PC-3 (cell line): ENCODE results near the gene UBE2D4. TPM values are rescaled to one million over a fixed set of nuclear protein-coding genes. Genes with fewer than 3 reads are reported as not detected.
A peak's percentile ranks its signal among the peaks of the same experiment; 100 is the strongest.

Source experiments
- ATAC-seq: fragments of 200-7000 bp; cut with Tn5 transposase; 2 replicates; pipeline ENCODE4 v1.9.1; 2020; ENCODE audit warnings: mild to moderate bottlenecking, moderate library complexity
- BruUV-seq: library from RNA; stranded (reverse); fragments of 400-500 nt; replicated peaks from 2 replicates; lab custom pipeline; 2021; lab: Mats Ljungman, UMichigan
- CTCF ChIA-PET: fragments of 300-600 bp; sonication (Branson Sonifier 250); formaldehyde crosslinking; loops from one replicate; lab custom pipeline; 2022; ENCODE audit warnings: antibody characterized with exemption; lab: Charles Lee
- POLR2A ChIA-PET: fragments of 300-600 bp; sonication (Branson Sonifier 250); formaldehyde crosslinking; loops from one replicate; lab custom pipeline; 2022; ENCODE audit warnings: antibody characterized with exemption; ENCODE audit not compliant: unreplicated experiment; lab: Charles Lee
- DNase-seq: peaks from one replicate; pipeline ENCODE4 v3.0.0-alpha.2; 2015
- H2AFZ ChIP-seq: fragments of 300-600 bp; sonication (generic); 2 replicates; pipeline ENCODE4 v1.6.0; 2016; ENCODE audit warnings: antibody characterized with exemption, low read length
- H3F3A ChIP-seq: fragments of 300-600 bp; sonication (generic); one replicate; pipeline ENCODE4 v1.6.0; 2017; ENCODE audit warnings: antibody characterized with exemption, low read length, control low read depth, mild to moderate bottlenecking; ENCODE audit not compliant: unreplicated experiment
- H3K27ac ChIP-seq: fragments of 300-600 bp; sonication (generic); 2 replicates; pipeline ENCODE4 v1.5.1; 2016; ENCODE audit warnings: mild to moderate bottlenecking, low read length
- H3K27me3 ChIP-seq: fragments of 300-600 bp; sonication (generic); 2 replicates; pipeline ENCODE4 v1.6.1; 2016; ENCODE audit warnings: low read length, mixed read lengths
- H3K36me3 ChIP-seq: fragments of 300-600 bp; sonication (generic); 2 replicates; pipeline ENCODE4 v1.6.1; 2016; ENCODE audit warnings: low read depth, mixed run types, low read length, mixed read lengths
- H3K4me1 ChIP-seq: fragments of 300-600 bp; sonication (generic); 2 replicates; pipeline ENCODE4 v1.5.1; 2016; ENCODE audit warnings: low read length; ENCODE audit not compliant: insufficient read depth
- H3K4me2 ChIP-seq: fragments of 300-600 bp; sonication (generic); 2 replicates; pipeline ENCODE4 v1.6.0; 2016; ENCODE audit warnings: low read length
- H3K4me3 ChIP-seq: fragments of 300-600 bp; sonication (generic); 2 replicates; pipeline ENCODE4 v1.5.1; 2016; ENCODE audit warnings: mild to moderate bottlenecking, low read length, mixed read lengths
- H3K79me2 ChIP-seq: fragments of 300-600 bp; sonication (generic); 2 replicates; pipeline ENCODE4 v1.6.1; 2017; ENCODE audit warnings: low read length, mixed read lengths
- H3K9ac ChIP-seq: fragments of 300-600 bp; sonication (generic); 2 replicates; pipeline ENCODE4 v1.6.0; 2016; ENCODE audit warnings: mild to moderate bottlenecking, low read length
- H3K9me2 ChIP-seq: fragments of 300-600 bp; sonication (generic); replicated peaks from 2 replicates; pipeline ENCODE4 v1.6.1; 2016; ENCODE audit warnings: mixed run types, low read length, mixed read lengths
- H3K9me3 ChIP-seq: fragments of 300-600 bp; sonication (generic); 2 replicates; pipeline ENCODE4 v1.6.1; 2016; ENCODE audit warnings: low read length, mixed read lengths
- H4K20me1 ChIP-seq: fragments of 300-600 bp; sonication (generic); 2 replicates; pipeline ENCODE4 v1.6.1; 2016; ENCODE audit warnings: low read length, mixed read lengths
- EZH2 ChIP-seq: fragments of 300-600 bp; sonication (generic); IDR thresholded peaks from one replicate; pipeline ENCODE4 v1.6.1; 2017; ENCODE audit warnings: antibody characterized with exemption, mild to moderate bottlenecking, low read length; ENCODE audit not compliant: unreplicated experiment
- EZH2phosphoT487 ChIP-seq: fragments of 300-600 bp; sonication (generic); IDR thresholded peaks from 2 replicates; pipeline ENCODE4 v1.6.1; 2018; ENCODE audit warnings: mild to moderate bottlenecking, antibody characterized with exemption, low read length, borderline replicate concordance
- intact Hi-C: fragments of 100-400 bp; cut with micrococcal nuclease; formaldehyde crosslinking; loops from 2 replicates; pipeline ENCODE4 v1.9.0; 2023
- total RNA-seq: library from RNA; depleted of rRNA; stranded (reverse); fragments of >200 nt; gene quantifications from 2 replicates; pipeline ENCODE4 v1.2.3, GENCODE V29; 2014
- TF ChIP-seq, protein P1 (sequence below): fragments of 300-600 bp; sonication (generic); conservative IDR thresholded peaks from 2 replicates; pipeline ENCODE4 v1.5.1; 2017; ENCODE audit warnings: antibody characterized with exemption, low read depth, mild to moderate bottlenecking, low read length

Gene UBE2D4
- total RNA-seq, 1 experiment from 2014 or later, result 11.8 TPM

DNA sequence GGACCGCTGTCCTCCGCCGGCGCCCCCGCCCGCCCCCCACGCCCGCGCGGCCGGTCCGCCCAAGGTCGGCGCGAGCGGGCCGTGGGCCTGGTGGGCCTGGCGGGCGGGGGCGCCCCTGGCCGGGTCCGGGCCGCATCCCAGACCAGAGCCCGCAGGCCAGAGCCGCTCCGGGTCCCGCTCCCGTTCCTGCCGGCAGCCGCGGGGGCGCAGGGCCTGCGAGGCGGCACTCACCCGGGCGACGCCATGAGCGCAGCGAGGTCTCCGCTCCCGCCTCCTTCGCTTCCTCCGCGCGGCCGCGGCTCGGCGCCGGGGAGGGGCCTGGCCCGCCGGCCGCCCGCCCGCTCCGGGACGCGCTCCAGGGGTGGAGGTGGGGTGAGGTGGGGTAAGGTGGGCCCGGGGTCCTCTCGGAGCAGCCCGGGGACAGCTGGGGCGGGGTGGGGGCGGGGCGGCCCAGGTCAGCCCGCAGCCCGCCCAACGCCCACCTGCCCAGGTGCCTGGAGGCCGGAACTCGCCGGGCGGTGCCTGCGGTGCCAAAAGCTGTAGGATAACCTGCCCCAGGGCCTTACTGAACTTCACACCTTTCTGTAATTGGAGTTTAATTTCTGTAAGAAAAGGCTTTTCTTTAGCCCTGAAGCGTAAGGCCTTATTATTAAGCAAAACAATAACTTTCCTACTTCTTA, 19.8 kb upstream of the UBE2D4 start, which contains the start of gene URGCP:
Gene URGCP, minus strand, starts transcription at position 266 of the 680 bp plus-strand sequence. Its CDS starts 21 bp downstream, at position 245.
- TF ChIP-seq, protein P1, sequence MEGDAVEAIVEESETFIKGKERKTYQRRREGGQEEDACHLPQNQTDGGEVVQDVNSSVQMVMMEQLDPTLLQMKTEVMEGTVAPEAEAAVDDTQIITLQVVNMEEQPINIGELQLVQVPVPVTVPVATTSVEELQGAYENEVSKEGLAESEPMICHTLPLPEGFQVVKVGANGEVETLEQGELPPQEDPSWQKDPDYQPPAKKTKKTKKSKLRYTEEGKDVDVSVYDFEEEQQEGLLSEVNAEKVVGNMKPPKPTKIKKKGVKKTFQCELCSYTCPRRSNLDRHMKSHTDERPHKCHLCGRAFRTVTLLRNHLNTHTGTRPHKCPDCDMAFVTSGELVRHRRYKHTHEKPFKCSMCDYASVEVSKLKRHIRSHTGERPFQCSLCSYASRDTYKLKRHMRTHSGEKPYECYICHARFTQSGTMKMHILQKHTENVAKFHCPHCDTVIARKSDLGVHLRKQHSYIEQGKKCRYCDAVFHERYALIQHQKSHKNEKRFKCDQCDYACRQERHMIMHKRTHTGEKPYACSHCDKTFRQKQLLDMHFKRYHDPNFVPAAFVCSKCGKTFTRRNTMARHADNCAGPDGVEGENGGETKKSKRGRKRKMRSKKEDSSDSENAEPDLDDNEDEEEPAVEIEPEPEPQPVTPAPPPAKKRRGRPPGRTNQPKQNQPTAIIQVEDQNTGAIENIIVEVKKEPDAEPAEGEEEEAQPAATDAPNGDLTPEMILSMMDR, result no peak
- TF ChIP-seq EZH2 (no peak), EZH2phosphoT487 (no peak)
- Histone ChIP-seq H4K20me1 (peaks cover 12% of the 10 kb centered on the region; the same call in 1 of the 2 replicates), H3K4me3 (peak within 1 kb of the TSS; percentile 76), H3K9me3 (no peaks in the 10 kb centered on the region), H3K27ac (peak within 1 kb of the TSS; percentile 50), H3K79me2 (peaks cover 46% of the 10 kb centered on the region), H2AFZ (peak within 1 kb of the TSS; percentile 86), H3F3A (no peaks in the 10 kb centered on the region), H3K9ac (peak within 1 kb of the TSS; percentile 87), H3K27me3 (no peaks in the 10 kb centered on the region), H3K4me1 (peaks cover 26% of the 10 kb centered on the region), H3K4me2 (peak within 1 kb of the TSS; percentile 91), H3K9me2 (no peaks in the 10 kb centered on the region), H3K36me3 (no peaks in the 10 kb centered on the region)
- DNase-seq (peak; percentile 49), ATAC-seq (peak; percentile 73)
- ChIA-PET CTCF (no interaction called here), POLR2A (interaction anchor here (0.6 to 1.1 kb wide), 3 partner anchors 29 to 59 kb away, joined by 3 read pairs; partner anchors contain the start of gene MRPS24)
- intact Hi-C loops, result no loop called here
- BruUV-seq, result no TSS peak

GRCh38 chr7:43914795-43915194, 11.4 kb upstream of the UBE2D4 start:
- H3K27me3 ChIP-seq, result no peaks in the 10 kb centered on the region
- no peaks in the 10 kb centered on the region for H3K9me3 ChIP-seq
- no peak overlapping the region for H3K4me2 ChIP-seq
- intact Hi-C loops, result no loop called here
- no peaks in the 10 kb centered on the region for H3K4me1 ChIP-seq
- BruUV-seq, result no TSS peak
- no peak overlapping the region for H3K4me3 ChIP-seq
- ChIA-PET CTCF (no interaction called here), POLR2A (no interaction called here)
- no peaks in the 10 kb centered on the region for H4K20me1 ChIP-seq
- H3K79me2 ChIP-seq, result no peaks in the 10 kb centered on the region
- no peak for DNase-seq
- no peaks in the 10 kb centered on the region for H3K36me3 ChIP-seq
- TF ChIP-seq, protein P1, result no peak
- no peak for TF ChIP-seq EZH2
- TF ChIP-seq EZH2phosphoT487, result no peak
- H3F3A ChIP-seq, result no peaks in the 10 kb centered on the region
- ATAC-seq, result no peak
- H3K9me2 ChIP-seq, result no peaks in the 10 kb centered on the region
- H3K9ac ChIP-seq, result no peak overlapping the region
- no peak overlapping the region for H2AFZ ChIP-seq
- no peak overlapping the region for H3K27ac ChIP-seq

DNA sequence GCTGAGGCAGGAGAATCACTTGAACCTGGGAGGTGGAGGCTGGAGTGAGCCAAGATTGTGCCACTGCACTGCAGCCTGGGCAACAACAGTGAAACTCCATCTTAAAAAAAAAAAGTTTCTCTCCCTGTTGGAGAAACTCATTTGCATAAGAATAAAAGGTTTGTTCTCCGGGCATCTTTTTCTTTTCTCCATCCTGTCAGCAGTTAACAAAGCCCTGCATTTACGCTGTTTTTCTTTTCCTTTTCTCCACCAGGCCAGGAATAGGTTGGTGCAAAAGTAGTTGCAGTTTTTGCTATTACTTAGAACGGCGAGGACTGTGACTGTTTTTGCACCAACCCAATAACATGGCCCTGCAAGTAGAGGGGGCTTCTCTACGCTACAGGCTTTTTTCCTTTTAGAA, 10.3 kb upstream of the UBE2D4 start:
- Histone ChIP-seq H4K20me1 (no peaks in the 10 kb centered on the region), H3K36me3 (no peaks in the 10 kb centered on the region), H2AFZ (no peak overlapping the region), H3K9me3 (no peaks in the 10 kb centered on the region), H3K4me1 (no peaks in the 10 kb centered on the region), H3K4me2 (no peak overlapping the region), H3F3A (no peaks in the 10 kb centered on the region), H3K9me2 (no peaks in the 10 kb centered on the region), H3K27ac (no peak overlapping the region), H3K79me2 (no peaks in the 10 kb centered on the region), H3K27me3 (no peaks in the 10 kb centered on the region), H3K4me3 (no peak overlapping the region), H3K9ac (no peak overlapping the region)
- ChIA-PET POLR2A (no interaction called here), CTCF (interaction anchor here (0.6 kb wide), 1 partner anchor 24 kb away, joined by 4 read pairs; no protein-coding TSS in a partner anchor)
- ATAC-seq (no peak), DNase-seq (no peak)
- BruUV-seq, result no TSS peak
- intact Hi-C loops, result no loop called here
- no peak for TF ChIP-seq EZH2phosphoT487
- TF ChIP-seq EZH2, result no peak
- TF ChIP-seq, protein P1, result no peak
